H9 (cell line): Measurements from ENCODE around the gene FZD10. TPM values are rescaled to one million over a fixed set of nuclear protein-coding genes. Genes with fewer than 3 reads are reported as not detected.

Source experiments
- DNase-seq: peaks from one replicate; pipeline ENCODE4 v3.0.0-alpha.2; 2017
- H2AFZ ChIP-seq: one replicate; pipeline ENCODE4 v1.6.1; 2013; ENCODE audit warnings: mild to moderate bottlenecking, low read length, control low read depth, moderate library complexity
- H2AK5ac ChIP-seq: 2 replicates; pipeline ENCODE4 v1.6.1; 2013; ENCODE audit warnings: low read length, control low read depth, mixed read lengths; ENCODE audit not compliant: insufficient read length
- H2BK120ac ChIP-seq: one replicate; pipeline ENCODE4 v1.6.1; 2013; ENCODE audit warnings: low read depth, mild to moderate bottlenecking, low read length, control low read depth, inconsistent platforms; ENCODE audit not compliant: poor library complexity, severe bottlenecking
- H2BK12ac ChIP-seq: 2 replicates; pipeline ENCODE4 v1.6.1; 2013; ENCODE audit warnings: low read length, control low read depth, mixed read lengths, low read depth; ENCODE audit not compliant: insufficient read length
- H2BK15ac ChIP-seq: 2 replicates; pipeline ENCODE4 v1.6.1; 2013; ENCODE audit warnings: low read depth, low read length, control low read depth
- H2BK20ac ChIP-seq: one replicate; pipeline ENCODE4 v1.6.1; 2013; ENCODE audit warnings: low read depth, mild to moderate bottlenecking, low read length, control low read depth, inconsistent platforms; ENCODE audit not compliant: poor library complexity, severe bottlenecking
- H2BK5ac ChIP-seq: 2 replicates; pipeline ENCODE4 v1.6.1; 2013; ENCODE audit warnings: low read length, control low read depth, mixed read lengths; ENCODE audit not compliant: insufficient read length
- H3K14ac ChIP-seq: 2 replicates; pipeline ENCODE4 v1.6.1; 2013; ENCODE audit warnings: low read length, control low read depth; ENCODE audit not compliant: insufficient read depth
- H3K18ac ChIP-seq: 2 replicates; pipeline ENCODE4 v1.6.1; 2013; ENCODE audit warnings: low read depth, mild to moderate bottlenecking, mixed read lengths, low read length, control low read depth; ENCODE audit not compliant: insufficient read length
- H3K23ac ChIP-seq: 2 replicates; pipeline ENCODE4 v1.6.1; 2013; ENCODE audit warnings: low read length, control low read depth, mixed read lengths, low read depth; ENCODE audit not compliant: insufficient read length
- H3K23me2 ChIP-seq: 2 replicates; pipeline ENCODE4 v1.6.1; 2013; ENCODE audit warnings: low read depth, mild to moderate bottlenecking, mixed read lengths, low read length, control low read depth; ENCODE audit not compliant: insufficient read length, poor library complexity, severe bottlenecking
- H3K27ac ChIP-seq: 2 replicates; pipeline ENCODE4 v1.5.1; 2013; ENCODE audit warnings: low read length, control low read depth, mixed read lengths, low read depth; ENCODE audit not compliant: insufficient read length
- H3K27me3 ChIP-seq: 2 replicates; pipeline ENCODE4 v1.6.1; 2013; ENCODE audit warnings: low read length, control low read depth, inconsistent platforms; ENCODE audit not compliant: insufficient read depth
- H3K4ac ChIP-seq: 2 replicates; pipeline ENCODE4 v1.6.1; 2013; ENCODE audit warnings: low read depth, mild to moderate bottlenecking, control low read depth, inconsistent platforms, low read length, moderate library complexity
- H3K4me1 ChIP-seq: 2 replicates; pipeline ENCODE4 v1.6.1; 2013; ENCODE audit warnings: low read length, control low read depth, inconsistent platforms; ENCODE audit not compliant: insufficient read depth
- H3K4me2 ChIP-seq: 2 replicates; pipeline ENCODE4 v1.6.1; 2013; ENCODE audit warnings: low read length, control low read depth, mixed read lengths; ENCODE audit not compliant: insufficient read length, insufficient read depth
- H3K56ac ChIP-seq: 2 replicates; pipeline ENCODE4 v1.6.1; 2013; ENCODE audit warnings: low read depth, mild to moderate bottlenecking, mixed read lengths, low read length, control low read depth; ENCODE audit not compliant: insufficient read length
- H3K79me1 ChIP-seq: 2 replicates; pipeline ENCODE4 v1.6.1; 2013; ENCODE audit warnings: low read depth, mild to moderate bottlenecking, moderate library complexity, low read length, control low read depth, inconsistent platforms; ENCODE audit not compliant: insufficient read depth, poor library complexity, severe bottlenecking
- H3K79me2 ChIP-seq: 2 replicates; pipeline ENCODE4 v1.6.1; 2013; ENCODE audit warnings: low read length, control low read depth, inconsistent platforms; ENCODE audit not compliant: insufficient read depth
- H3K9ac ChIP-seq: 2 replicates; pipeline ENCODE4 v1.6.1; 2013; ENCODE audit warnings: low read length, control low read depth, mixed read lengths; ENCODE audit not compliant: insufficient read length; ENCODE audit errors: extremely low read depth
- H3K9me3 ChIP-seq: one replicate; pipeline ENCODE4 v1.6.1; 2013; ENCODE audit warnings: low read depth, low read length, inconsistent platforms; ENCODE audit not compliant: control insufficient read depth
- H3T11ph ChIP-seq: one replicate; pipeline ENCODE4 v1.6.1; 2013; ENCODE audit warnings: mild to moderate bottlenecking, low read length, control low read depth, inconsistent platforms
- H4K20me1 ChIP-seq: one replicate; pipeline ENCODE4 v1.6.1; 2013; ENCODE audit not compliant: control insufficient read depth, insufficient read length, insufficient read depth
- H4K5ac ChIP-seq: 2 replicates; pipeline ENCODE4 v1.6.1; 2013; ENCODE audit warnings: low read depth, mild to moderate bottlenecking, mixed read lengths, low read length, control low read depth; ENCODE audit not compliant: insufficient read length
- H4K8ac ChIP-seq: replicated peaks from 2 replicates; pipeline ENCODE4 v1.6.1; 2013; ENCODE audit warnings: low read length, control low read depth, mixed read lengths, low read depth; ENCODE audit not compliant: insufficient read length
- H4K91ac ChIP-seq: 2 replicates; pipeline ENCODE4 v1.6.1; 2013; ENCODE audit warnings: low read depth, mild to moderate bottlenecking, moderate library complexity, mixed read lengths, low read length, control low read depth; ENCODE audit not compliant: insufficient read length
- H3K27ac Mint-ChIP-seq, 3 experiments: 2 replicates in 2 of 3; 3 replicates in 1 of 3; pipeline ENCODE4 v1.8.0; 2020 to 2021; ENCODE audit warnings: mixed read lengths in 3 of 3, mild to moderate bottlenecking in 1 of 3, moderate library complexity in 1 of 3
- H3K27me3 Mint-ChIP-seq: 2 replicates; pipeline ENCODE4 v1.8.0; 2021; ENCODE audit warnings: low read depth, mild to moderate bottlenecking, moderate library complexity, mixed read lengths
- H3K36me3 Mint-ChIP-seq, 3 experiments: 2 replicates in 2 of 3; 3 replicates in 1 of 3; pipeline ENCODE4 v1.8.0; 2020 to 2021; ENCODE audit warnings: low read depth in 3 of 3, mixed read lengths in 3 of 3; ENCODE audit not compliant: insufficient read depth in 1 of 3
- H3K4me1 Mint-ChIP-seq, 2 experiments: 2 replicates each; pipeline ENCODE4 v1.8.0; 2020; ENCODE audit warnings: mixed read lengths in 2 of 2
- H3K4me3 Mint-ChIP-seq, 2 experiments: 2 replicates in 1 of 2; 3 replicates in 1 of 2; pipeline ENCODE4 v1.8.0; 2020 to 2021; ENCODE audit warnings: mild to moderate bottlenecking in 2 of 2, mixed read lengths in 2 of 2, moderate library complexity in 1 of 2
- H3K9me3 Mint-ChIP-seq, 2 experiments: 2 replicates in 1 of 2; 3 replicates in 1 of 2; pipeline ENCODE4 v1.8.0; 2020; ENCODE audit warnings: mild to moderate bottlenecking in 2 of 2, mixed read lengths in 2 of 2, moderate library complexity in 1 of 2
- WGBS: extraction: QIAGEN DNeasy Blood & Tissue Kit; methylation state at CpG from one replicate; pipeline ENCODE4 v1.1.7; 2013; ENCODE audit warnings: missing lambda C conversion rate, low lambda C conversion rate, mixed read lengths; ENCODE audit not compliant: insufficient read length; ENCODE audit errors: extremely low coverage; 5-methylcytosine and 5-hydroxymethylcytosine counted together
- total RNA-seq: library from RNA; stranded (reverse); gene quantifications from 2 replicates; pipeline ENCODE4 v1.2.1, GENCODE V29; 2021
- TF ChIP-seq, protein P1 (sequence below): fragments of 200-600 bp; sonication (generic); conservative IDR thresholded peaks from 3 replicates; pipeline ENCODE4 v1.8.0; 2021; ENCODE audit warnings: antibody characterized with exemption, mild to moderate bottlenecking

Gene FZD10
- total RNA-seq, 1 experiment from 2014 or later = 1.0 TPM

DNA sequence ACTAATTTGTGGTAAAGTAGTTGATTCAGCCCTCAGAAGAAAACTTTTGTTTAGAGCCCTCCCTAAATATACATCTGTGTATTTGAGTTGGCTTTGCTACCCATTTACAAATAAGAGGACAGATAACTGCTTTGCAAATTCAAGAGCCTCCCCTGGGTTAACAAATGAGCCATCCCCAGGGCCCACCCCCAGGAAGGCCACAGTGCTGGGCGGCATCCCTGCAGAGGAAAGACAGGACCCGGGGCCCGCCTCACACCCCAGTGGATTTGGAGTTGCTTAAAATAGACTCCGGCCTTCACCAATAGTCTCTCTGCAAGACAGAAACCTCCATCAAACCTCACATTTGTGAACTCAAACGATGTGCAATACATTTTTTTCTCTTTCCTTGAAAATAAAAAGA, 2.7 kb downstream of the FZD10 start:
- Histone ChIP-seq H4K8ac (no peak overlapping the region), H3K23me2 (peaks cover 19% of the 10 kb centered on the region), H3K4me2 (no peak overlapping the region), H4K20me1 (peaks cover 12% of the 10 kb centered on the region), H3K4ac (no peak overlapping the region), H2BK5ac (no peak overlapping the region), H4K91ac (no peak overlapping the region), H3T11ph (no peak overlapping the region), H3K79me1 (no peaks in the 10 kb centered on the region), H3K79me2 (no peaks in the 10 kb centered on the region), H3K27ac (no peak overlapping the region), H3K27me3 (peaks cover 79% of the 10 kb centered on the region), H3K14ac (no peak overlapping the region), H2BK120ac (no peak overlapping the region), H2AK5ac (no peak overlapping the region), H2AFZ (no peak overlapping the region), H3K23ac (no peak overlapping the region), H3K9me3 (no peaks in the 10 kb centered on the region), H2BK20ac (no peak overlapping the region), H3K18ac (no peak overlapping the region), H3K4me1 (no peaks in the 10 kb centered on the region; the same call in 1 of the 2 replicates), H2BK15ac (no peak overlapping the region), H4K5ac (no peak overlapping the region), H2BK12ac (no peak overlapping the region), H3K56ac (no peak overlapping the region), H3K9ac (no peak overlapping the region)
- Mint-ChIP-seq H3K27ac (no peak overlapping the region), H3K9me3 (no peaks in the 10 kb centered on the region; a peak in 1 of 5 replicates), H3K4me1 (peaks cover 39 to 46% of the 10 kb centered on the region in 2 experiments), H3K36me3 (no peaks in the 10 kb centered on the region; a peak in 2 of 7 replicates), H3K4me3 (peak overlapping the region in 1 of 2 experiments; percentile 60; a peak in 2 of 5 replicates), H3K27me3 (peaks cover 72% of the 10 kb centered on the region)
- TF ChIP-seq, protein P1, sequence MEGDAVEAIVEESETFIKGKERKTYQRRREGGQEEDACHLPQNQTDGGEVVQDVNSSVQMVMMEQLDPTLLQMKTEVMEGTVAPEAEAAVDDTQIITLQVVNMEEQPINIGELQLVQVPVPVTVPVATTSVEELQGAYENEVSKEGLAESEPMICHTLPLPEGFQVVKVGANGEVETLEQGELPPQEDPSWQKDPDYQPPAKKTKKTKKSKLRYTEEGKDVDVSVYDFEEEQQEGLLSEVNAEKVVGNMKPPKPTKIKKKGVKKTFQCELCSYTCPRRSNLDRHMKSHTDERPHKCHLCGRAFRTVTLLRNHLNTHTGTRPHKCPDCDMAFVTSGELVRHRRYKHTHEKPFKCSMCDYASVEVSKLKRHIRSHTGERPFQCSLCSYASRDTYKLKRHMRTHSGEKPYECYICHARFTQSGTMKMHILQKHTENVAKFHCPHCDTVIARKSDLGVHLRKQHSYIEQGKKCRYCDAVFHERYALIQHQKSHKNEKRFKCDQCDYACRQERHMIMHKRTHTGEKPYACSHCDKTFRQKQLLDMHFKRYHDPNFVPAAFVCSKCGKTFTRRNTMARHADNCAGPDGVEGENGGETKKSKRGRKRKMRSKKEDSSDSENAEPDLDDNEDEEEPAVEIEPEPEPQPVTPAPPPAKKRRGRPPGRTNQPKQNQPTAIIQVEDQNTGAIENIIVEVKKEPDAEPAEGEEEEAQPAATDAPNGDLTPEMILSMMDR = no peak
- WGBS = no CpG with 5 or more reads among the region's 5 CpGs
- DNase-seq = peak; percentile 87
